Memory B cell (primary cell): ENCODE data around the gene CNTNAP3.
A peak's percentile ranks its signal among the peaks of the same experiment; 100 is the strongest.
"Not testable (repeated sequence)": the region's sequence is repeated elsewhere in the genome, so short reads cannot be mapped to it uniquely, and the experiment has no call there.

ENCODE experiments used
- ATAC-seq: fragments of 150-1000 bp; cut with Tn5 transposase; 2 replicates; pipeline ENCODE4 v1.10.0; 2021; ENCODE audit warnings: low read depth, mild to moderate bottlenecking, moderate library complexity
- DNase-seq, 2 donors: peaks; one replicate each; pipeline ENCODE4 v3.0.0; 2022; ENCODE audit warnings: low spot score in 2 of 2
- H3K27ac Mint-ChIP-seq: one replicate; pipeline ENCODE4 v1.8.0; 2022; ENCODE audit warnings: mild to moderate bottlenecking, moderate library complexity, mixed read lengths
- H3K27me3 Mint-ChIP-seq: one replicate; pipeline ENCODE4 v1.8.0; 2022; ENCODE audit warnings: mixed read lengths
- H3K36me3 Mint-ChIP-seq: one replicate; pipeline ENCODE4 v1.8.0; 2022; ENCODE audit warnings: mild to moderate bottlenecking, mixed read lengths
- H3K4me1 Mint-ChIP-seq: one replicate; pipeline ENCODE4 v1.8.0; 2022; ENCODE audit warnings: mixed read lengths
- H3K4me3 Mint-ChIP-seq: one replicate; pipeline ENCODE4 v1.8.0; 2022; ENCODE audit warnings: mild to moderate bottlenecking, moderate library complexity, mixed read lengths
- H3K9me3 Mint-ChIP-seq: one replicate; pipeline ENCODE4 v1.8.0; 2022; ENCODE audit warnings: mixed read lengths

Gene CNTNAP3

GRCh38 chr9:39287980-39288379 lies at the start of gene CNTNAP3:
Gene CNTNAP3, minus strand, starts transcription at chr9:39288167. Its CDS starts 103 bp downstream, at chr9:39288064.
- not testable (repeated sequence) for H3K36me3 Mint-ChIP-seq, H3K27ac Mint-ChIP-seq, ATAC-seq, H3K27me3 Mint-ChIP-seq, H3K9me3 Mint-ChIP-seq, DNase-seq, H3K4me1 Mint-ChIP-seq
- peak within 1 kb of the TSS; percentile 72 for H3K4me3 Mint-ChIP-seq

DNA sequence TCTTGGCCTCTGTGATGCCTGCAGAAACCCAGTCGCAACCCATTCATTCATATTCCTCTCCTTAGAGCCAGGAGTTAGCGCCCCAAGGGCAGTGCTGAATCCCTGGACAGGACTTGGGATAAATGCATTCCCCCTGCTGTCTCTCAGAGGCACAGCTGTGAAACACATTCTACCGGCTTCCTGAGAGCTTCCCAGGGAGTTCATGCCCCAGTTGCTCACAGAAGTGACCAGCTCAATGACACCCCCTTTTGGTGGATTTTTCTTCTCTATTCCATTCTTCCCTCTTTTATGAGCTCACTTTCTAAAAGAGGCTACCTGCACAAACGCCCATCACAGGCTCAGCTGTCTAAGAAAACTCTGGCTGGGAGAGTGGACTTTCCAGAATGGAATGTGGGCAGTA lies 8.0 kb downstream of the CNTNAP3 start:
- not testable (repeated sequence) for H3K4me1 Mint-ChIP-seq, H3K27me3 Mint-ChIP-seq, H3K27ac Mint-ChIP-seq, H3K36me3 Mint-ChIP-seq, H3K4me3 Mint-ChIP-seq, H3K9me3 Mint-ChIP-seq, ATAC-seq, DNase-seq

- DNase-seq, H3K4me3 Mint-ChIP-seq, H3K27ac Mint-ChIP-seq, H3K27me3 Mint-ChIP-seq, H3K9me3 Mint-ChIP-seq, ATAC-seq, H3K36me3 Mint-ChIP-seq, H3K4me1 Mint-ChIP-seq: not testable (repeated sequence)
These were observed 45.5 kb downstream of the CNTNAP3 start for GRCh38 chr9:39242513-39242912.

- ATAC-seq, H3K9me3 Mint-ChIP-seq, H3K4me1 Mint-ChIP-seq, H3K4me3 Mint-ChIP-seq, DNase-seq, H3K36me3 Mint-ChIP-seq, H3K27ac Mint-ChIP-seq, H3K27me3 Mint-ChIP-seq: not testable (repeated sequence)
These were observed 55.6 kb downstream of the CNTNAP3 start for GRCh38 chr9:39232130-39232991.

- H3K9me3 Mint-ChIP-seq, DNase-seq, H3K36me3 Mint-ChIP-seq, ATAC-seq, H3K27me3 Mint-ChIP-seq, H3K4me1 Mint-ChIP-seq, H3K27ac Mint-ChIP-seq, H3K4me3 Mint-ChIP-seq: not testable (repeated sequence)
These were observed 72.0 kb downstream of the CNTNAP3 start for GRCh38 chr9:39215976-39216375.

DNA sequence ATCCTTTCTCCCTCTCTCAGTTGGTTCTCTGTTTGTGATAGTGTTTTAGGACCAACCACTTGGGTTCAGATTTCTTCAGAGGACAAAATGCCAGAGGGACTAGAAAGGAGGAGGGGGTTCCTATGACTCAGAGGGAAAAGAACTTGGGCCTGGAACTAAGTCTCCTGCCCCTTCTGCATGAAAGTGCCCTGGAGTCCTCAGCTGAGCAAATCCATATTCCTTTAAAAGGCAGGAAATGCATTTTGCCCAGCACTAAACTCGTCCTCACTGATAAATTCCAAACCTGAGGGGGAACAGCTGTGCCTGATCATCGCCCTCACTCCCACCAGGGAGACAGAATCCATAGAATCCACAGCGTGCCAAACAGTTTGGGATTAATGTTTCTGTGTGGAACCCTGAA lies 78.2 kb downstream of the CNTNAP3 start:
- not testable (repeated sequence) for H3K27me3 Mint-ChIP-seq, ATAC-seq, DNase-seq, H3K4me3 Mint-ChIP-seq, H3K27ac Mint-ChIP-seq, H3K4me1 Mint-ChIP-seq, H3K36me3 Mint-ChIP-seq, H3K9me3 Mint-ChIP-seq

GRCh38 chr9:39206643-39207042 lies 81.3 kb downstream of the CNTNAP3 start:
- H3K9me3 Mint-ChIP-seq, ATAC-seq, H3K36me3 Mint-ChIP-seq, H3K4me3 Mint-ChIP-seq, H3K27me3 Mint-ChIP-seq, H3K27ac Mint-ChIP-seq, DNase-seq, H3K4me1 Mint-ChIP-seq: not testable (repeated sequence)

- H3K4me1 Mint-ChIP-seq, H3K4me3 Mint-ChIP-seq, H3K27ac Mint-ChIP-seq, ATAC-seq, H3K27me3 Mint-ChIP-seq, DNase-seq, H3K36me3 Mint-ChIP-seq, H3K9me3 Mint-ChIP-seq: not testable (repeated sequence)
These were observed 82.1 kb downstream of the CNTNAP3 start for GRCh38 chr9:39205842-39206241.

GRCh38 chr9:39200412-39200811 lies 87.6 kb downstream of the CNTNAP3 start:
- H3K9me3 Mint-ChIP-seq, H3K36me3 Mint-ChIP-seq, H3K27me3 Mint-ChIP-seq, DNase-seq, H3K4me1 Mint-ChIP-seq, ATAC-seq, H3K4me3 Mint-ChIP-seq, H3K27ac Mint-ChIP-seq: not testable (repeated sequence)

- H3K36me3 Mint-ChIP-seq, H3K9me3 Mint-ChIP-seq, ATAC-seq, H3K27me3 Mint-ChIP-seq, DNase-seq, H3K4me1 Mint-ChIP-seq, H3K4me3 Mint-ChIP-seq, H3K27ac Mint-ChIP-seq: not testable (repeated sequence)
These were observed 89.8 kb downstream of the CNTNAP3 start for GRCh38 chr9:39198000-39198709.

GRCh38 chr9:39171370-39171769 lies 116.6 kb downstream of the CNTNAP3 start:
- H3K9me3 Mint-ChIP-seq, ATAC-seq, DNase-seq, H3K4me1 Mint-ChIP-seq, H3K36me3 Mint-ChIP-seq, H3K4me3 Mint-ChIP-seq, H3K27me3 Mint-ChIP-seq, H3K27ac Mint-ChIP-seq: not testable (repeated sequence)

DNA sequence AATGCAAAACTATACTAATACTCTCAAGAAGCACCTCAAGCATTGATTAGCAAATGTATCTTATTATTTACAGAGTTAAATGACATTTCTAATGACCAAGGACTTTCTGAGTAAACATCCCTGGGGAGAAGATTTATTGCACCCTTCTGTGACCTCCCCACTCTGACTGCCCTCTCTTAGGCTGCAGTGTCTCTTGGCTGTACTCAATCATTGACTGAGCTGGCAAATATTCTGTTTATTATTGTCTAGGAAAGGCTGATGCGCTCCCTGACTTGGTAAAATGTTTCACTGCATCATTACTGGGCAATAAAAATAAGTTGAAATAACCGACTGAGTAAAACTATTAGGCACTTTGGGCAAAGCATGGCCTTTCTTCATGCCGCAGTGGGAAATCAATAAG lies 130.3 kb downstream of the CNTNAP3 start:
- not testable (repeated sequence) for DNase-seq, H3K4me3 Mint-ChIP-seq, H3K36me3 Mint-ChIP-seq, H3K27me3 Mint-ChIP-seq, H3K9me3 Mint-ChIP-seq, ATAC-seq, H3K27ac Mint-ChIP-seq, H3K4me1 Mint-ChIP-seq

- ATAC-seq, H3K27ac Mint-ChIP-seq, H3K27me3 Mint-ChIP-seq, H3K4me3 Mint-ChIP-seq, H3K9me3 Mint-ChIP-seq, H3K36me3 Mint-ChIP-seq, H3K4me1 Mint-ChIP-seq, DNase-seq: not testable (repeated sequence)
These were observed 155.0 kb downstream of the CNTNAP3 start for GRCh38 chr9:39132826-39133552.

DNA sequence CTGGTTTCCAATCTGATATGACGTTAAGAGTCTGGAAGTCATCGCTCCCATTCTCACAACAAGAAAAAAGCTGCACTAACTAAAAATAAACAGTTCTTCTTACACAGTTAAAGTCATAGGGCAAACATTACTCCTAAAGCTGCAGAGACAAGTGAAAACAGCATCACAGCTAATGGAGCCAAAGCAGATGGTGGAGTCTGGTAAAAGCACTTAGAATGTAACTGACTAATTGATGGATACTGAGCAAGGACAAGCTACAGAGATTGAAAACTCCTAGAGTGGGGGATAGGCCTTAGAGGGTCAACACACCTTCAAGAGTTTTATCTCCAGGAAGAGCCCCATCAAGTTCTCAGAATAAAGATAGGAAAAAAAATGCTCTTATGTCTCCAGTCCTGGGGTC lies 166.6 kb downstream of the CNTNAP3 start:
- not testable (repeated sequence) for DNase-seq, ATAC-seq, H3K27me3 Mint-ChIP-seq, H3K4me1 Mint-ChIP-seq, H3K27ac Mint-ChIP-seq, H3K36me3 Mint-ChIP-seq, H3K9me3 Mint-ChIP-seq, H3K4me3 Mint-ChIP-seq
